Measurements from ENCODE around the gene PTPRE. TPM values are rescaled to one million over a fixed set of nuclear protein-coding genes. Genes with fewer than 3 reads are reported as not detected.

Gene PTPRE
- total RNA-seq, 1 donor from 2014 or later: 0.21 TPM

DNA sequence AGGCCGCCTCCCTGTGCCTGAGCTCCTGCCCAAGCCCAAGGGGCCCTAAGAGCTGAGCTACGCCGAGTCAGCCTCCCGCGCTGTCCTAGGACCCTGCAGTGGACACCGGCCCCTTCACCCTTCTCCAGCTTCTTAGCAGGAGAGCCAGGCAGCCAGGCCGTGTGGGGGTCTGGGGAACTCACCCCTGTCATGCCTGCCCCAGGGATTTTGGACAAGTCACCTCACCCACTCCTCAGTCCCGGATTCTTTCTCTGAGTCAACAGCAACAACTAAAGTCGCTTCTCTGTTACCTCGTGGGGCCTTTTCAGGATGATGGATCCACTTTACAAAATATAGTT, 140.0 kb downstream of the PTPRE start:
- Histone ChIP-seq H4K20me1 (ENCODE audit: low read depth) (no peaks in the 10 kb centered on the region), H3K4me1 (no peaks in the 10 kb centered on the region), H3F3A (ENCODE audit: low read depth) (no peaks in the 10 kb centered on the region), H3K79me2 (ENCODE audit: low read depth) (no peaks in the 10 kb centered on the region), H3K4me2 (no peak overlapping the region), H3K36me3 (no peaks in the 10 kb centered on the region), H3K9me3 (ENCODE audit: low read depth) (no peaks in the 10 kb centered on the region), H3K9ac (no peak overlapping the region), H3K27me3 (peaks cover 28% of the 10 kb centered on the region), H3K27ac (no peak overlapping the region), H2AFZ (replicated peaks) (peak overlapping the region; percentile 75), H3K4me3 (no peak overlapping the region)
- Mint-ChIP-seq H3K27me3 (ENCODE audit: insufficient read depth, low read depth) (no peaks in the 10 kb centered on the region), H3K4me1 (no peaks in the 10 kb centered on the region), H3K4me3 (no peak overlapping the region), H3K9me3 (no peaks in the 10 kb centered on the region), H3K27ac (no peak overlapping the region), H3K36me3 (no peaks in the 10 kb centered on the region)
- TF ChIP-seq, protein P1, sequence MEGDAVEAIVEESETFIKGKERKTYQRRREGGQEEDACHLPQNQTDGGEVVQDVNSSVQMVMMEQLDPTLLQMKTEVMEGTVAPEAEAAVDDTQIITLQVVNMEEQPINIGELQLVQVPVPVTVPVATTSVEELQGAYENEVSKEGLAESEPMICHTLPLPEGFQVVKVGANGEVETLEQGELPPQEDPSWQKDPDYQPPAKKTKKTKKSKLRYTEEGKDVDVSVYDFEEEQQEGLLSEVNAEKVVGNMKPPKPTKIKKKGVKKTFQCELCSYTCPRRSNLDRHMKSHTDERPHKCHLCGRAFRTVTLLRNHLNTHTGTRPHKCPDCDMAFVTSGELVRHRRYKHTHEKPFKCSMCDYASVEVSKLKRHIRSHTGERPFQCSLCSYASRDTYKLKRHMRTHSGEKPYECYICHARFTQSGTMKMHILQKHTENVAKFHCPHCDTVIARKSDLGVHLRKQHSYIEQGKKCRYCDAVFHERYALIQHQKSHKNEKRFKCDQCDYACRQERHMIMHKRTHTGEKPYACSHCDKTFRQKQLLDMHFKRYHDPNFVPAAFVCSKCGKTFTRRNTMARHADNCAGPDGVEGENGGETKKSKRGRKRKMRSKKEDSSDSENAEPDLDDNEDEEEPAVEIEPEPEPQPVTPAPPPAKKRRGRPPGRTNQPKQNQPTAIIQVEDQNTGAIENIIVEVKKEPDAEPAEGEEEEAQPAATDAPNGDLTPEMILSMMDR (IDR thresholded peaks at IDR 0.05): no peak
- no peak for TF ChIP-seq EZH2 (IDR thresholded peaks at IDR 0.05)
- TF ChIP-seq EZH2phosphoT487 (IDR thresholded peaks at IDR 0.05): no peak
- DNase-seq (ENCODE audit: low spot score): no peak

DNA sequence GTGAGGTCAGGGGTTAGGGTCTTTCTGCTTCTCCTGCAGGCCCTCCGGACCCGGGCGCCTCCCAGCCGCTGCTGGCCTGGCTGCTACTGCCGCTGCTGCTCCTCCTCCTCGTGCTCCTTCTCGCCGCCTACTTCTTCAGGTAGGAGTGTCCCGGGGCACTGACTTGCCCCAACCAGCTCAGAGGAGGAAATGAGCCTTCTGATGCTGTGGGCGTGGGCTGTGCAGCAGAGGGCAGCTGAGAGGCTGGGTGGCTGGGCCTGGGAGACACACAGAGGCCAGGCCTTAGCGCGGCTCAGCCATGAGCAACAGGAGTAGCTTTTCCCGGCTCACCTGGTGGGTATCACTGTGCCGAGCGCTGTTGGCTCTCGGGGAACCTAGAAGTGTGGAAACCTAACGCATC, 140.4 kb downstream of the PTPRE start:
- Histone ChIP-seq H2AFZ (replicated peaks) (peak overlapping the region; percentile 75), H3F3A (ENCODE audit: low read depth) (no peaks in the 10 kb centered on the region), H4K20me1 (ENCODE audit: low read depth) (no peaks in the 10 kb centered on the region), H3K4me3 (no peak overlapping the region), H3K27me3 (peaks cover 24% of the 10 kb centered on the region), H3K9ac (no peak overlapping the region), H3K4me1 (no peaks in the 10 kb centered on the region), H3K4me2 (peak overlapping the region; percentile 4), H3K79me2 (ENCODE audit: low read depth) (no peaks in the 10 kb centered on the region), H3K36me3 (no peaks in the 10 kb centered on the region), H3K27ac (no peak overlapping the region), H3K9me3 (ENCODE audit: low read depth) (no peaks in the 10 kb centered on the region)
- TF ChIP-seq EZH2 (IDR thresholded peaks at IDR 0.05) (no peak), EZH2phosphoT487 (IDR thresholded peaks at IDR 0.05) (no peak)
- TF ChIP-seq, protein P1 (IDR thresholded peaks at IDR 0.05): no peak
- DNase-seq (ENCODE audit: low spot score): peak; percentile 72
- no peaks in the 10 kb centered on the region for H3K36me3 Mint-ChIP-seq
- no peaks in the 10 kb centered on the region for H3K27me3 Mint-ChIP-seq (ENCODE audit: insufficient read depth, low read depth)
- H3K4me1 Mint-ChIP-seq: no peaks in the 10 kb centered on the region
- H3K4me3 Mint-ChIP-seq: no peak overlapping the region
- no peak overlapping the region for H3K27ac Mint-ChIP-seq
- no peaks in the 10 kb centered on the region for H3K9me3 Mint-ChIP-seq

DNA sequence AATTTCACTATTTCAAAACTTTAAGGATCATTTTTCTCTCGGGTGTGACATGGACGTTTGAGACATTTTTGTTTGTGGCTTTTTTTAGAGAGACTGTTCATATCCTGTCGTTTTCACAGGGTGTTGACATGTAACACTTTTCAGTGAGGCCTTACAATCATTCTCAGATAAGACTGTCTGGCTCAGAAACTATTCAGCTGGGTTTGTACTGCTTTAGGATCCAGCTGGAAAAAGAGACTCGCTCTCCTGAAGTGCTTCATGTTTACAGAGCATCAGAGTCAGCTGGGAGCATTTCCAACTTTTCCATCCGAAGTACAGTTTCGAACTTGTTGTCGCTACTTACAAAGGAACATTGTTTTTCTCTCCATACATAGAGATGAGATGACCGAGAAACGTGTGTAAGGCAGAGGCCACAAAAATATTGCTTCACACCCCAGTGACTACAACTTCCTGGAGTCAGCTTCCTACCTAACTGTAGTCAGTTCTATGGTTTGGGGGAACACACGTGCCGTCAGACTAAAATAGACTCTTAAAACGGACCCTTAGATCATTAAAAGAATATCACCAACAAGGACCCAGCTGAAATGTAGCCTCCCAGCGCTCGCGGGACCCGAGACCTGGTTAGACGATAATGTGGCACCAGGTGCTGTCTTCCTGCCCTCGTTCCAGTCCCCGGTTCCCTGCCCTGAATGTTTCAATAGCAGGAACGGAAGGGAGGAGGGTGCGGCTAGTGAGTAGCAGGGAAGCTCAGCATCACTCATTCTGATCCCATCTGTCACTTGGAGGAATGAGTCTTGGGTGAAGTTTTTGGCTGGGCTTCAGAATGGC, 141.3 kb downstream of the PTPRE start:
- TF ChIP-seq EZH2 (IDR thresholded peaks at IDR 0.05) (no peak), EZH2phosphoT487 (IDR thresholded peaks at IDR 0.05) (no peak)
- TF ChIP-seq, protein P1 (IDR thresholded peaks at IDR 0.05): no peak
- H3K36me3 Mint-ChIP-seq: no peaks in the 10 kb centered on the region
- H3K36me3 ChIP-seq: no peaks in the 10 kb centered on the region
- H3K27ac ChIP-seq: no peak overlapping the region
- H3K4me1 Mint-ChIP-seq: no peaks in the 10 kb centered on the region
- H3K27me3 ChIP-seq: peaks cover 16% of the 10 kb centered on the region
- H3K27ac Mint-ChIP-seq: no peak overlapping the region
- peak overlapping the region; percentile 4 for H3K4me2 ChIP-seq
- no peaks in the 10 kb centered on the region for H3F3A ChIP-seq (ENCODE audit: low read depth)
- H3K9me3 ChIP-seq (ENCODE audit: low read depth): no peaks in the 10 kb centered on the region
- H3K27me3 Mint-ChIP-seq (ENCODE audit: insufficient read depth, low read depth): no peaks in the 10 kb centered on the region
- no peak for DNase-seq (ENCODE audit: low spot score)
- no peaks in the 10 kb centered on the region for H3K9me3 Mint-ChIP-seq
- no peaks in the 10 kb centered on the region for H3K79me2 ChIP-seq (ENCODE audit: low read depth)
- no peak overlapping the region for H3K9ac ChIP-seq
- H4K20me1 ChIP-seq (ENCODE audit: low read depth): no peaks in the 10 kb centered on the region
- no peak overlapping the region for H2AFZ ChIP-seq (replicated peaks)
- H3K4me1 ChIP-seq: no peaks in the 10 kb centered on the region
- no peak overlapping the region for H3K4me3 Mint-ChIP-seq
- H3K4me3 ChIP-seq: no peak overlapping the region

All from neural progenitor cell (in vitro differentiated cells).